HG03354 (cell line): Measurements from ENCODE around the gene MBTPS2.
A peak's percentile ranks its signal among the peaks of the same experiment; 100 is the strongest.
"Not testable (repeated sequence)": the region's sequence is repeated elsewhere in the genome, so short reads cannot be mapped to it uniquely, and the experiment has no call there.

Experiments used
- ATAC-seq: cut with Tn5 transposase; IDR thresholded peaks from one replicate; pipeline ENCODE4 v1.9.1; 2021; ENCODE audit warnings: mild to moderate bottlenecking; ENCODE audit not compliant: unreplicated experiment, poor library complexity, severe bottlenecking

Gene MBTPS2

DNA sequence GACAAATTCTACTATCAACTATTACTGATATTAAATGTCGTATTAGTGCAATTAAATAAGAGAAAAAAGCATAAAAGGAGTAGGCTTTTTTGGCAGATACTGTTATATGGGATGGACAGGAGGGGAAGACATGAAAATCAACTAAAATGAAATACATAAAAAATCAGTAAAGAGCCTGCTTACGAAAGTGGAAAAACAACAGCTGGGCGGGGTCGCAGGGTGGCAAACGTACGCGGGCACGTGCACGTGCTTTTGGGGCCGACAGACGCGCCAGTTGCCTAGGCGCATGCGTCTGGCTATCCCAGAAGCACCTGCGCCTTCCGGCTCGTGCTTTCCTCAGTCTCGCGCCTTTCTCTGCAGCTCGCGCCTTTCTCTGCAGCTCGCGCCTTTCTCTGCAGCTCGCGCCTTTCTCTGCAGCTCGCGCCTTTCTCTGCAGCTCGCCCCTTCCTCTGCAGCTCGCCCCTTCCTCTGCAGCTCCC, 16.6 kb downstream of the MBTPS2 start, which contains the start of gene YY2:
Gene YY2 (plus strand): TSS at position 51 of the 479 bp plus-strand sequence. CDS start 498 bp downstream, outside the sequence.
- no peak for ATAC-seq

DNA sequence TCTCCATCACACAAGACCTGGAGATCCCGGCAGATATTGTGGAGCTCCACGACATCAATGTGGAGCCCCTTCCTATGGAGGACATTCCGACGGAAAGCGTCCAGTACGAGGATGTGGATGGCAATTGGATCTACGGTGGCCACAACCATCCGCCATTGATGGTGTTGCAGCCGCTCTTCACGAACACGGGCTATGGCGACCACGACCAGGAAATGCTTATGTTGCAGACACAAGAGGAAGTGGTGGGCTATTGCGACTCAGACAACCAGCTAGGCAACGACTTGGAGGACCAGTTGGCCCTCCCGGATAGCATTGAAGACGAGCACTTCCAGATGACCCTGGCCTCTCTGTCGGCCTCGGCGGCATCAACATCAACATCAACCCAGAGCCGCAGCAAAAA, 17.1 kb downstream of the MBTPS2 start:
- ATAC-seq = no peak

DNA sequence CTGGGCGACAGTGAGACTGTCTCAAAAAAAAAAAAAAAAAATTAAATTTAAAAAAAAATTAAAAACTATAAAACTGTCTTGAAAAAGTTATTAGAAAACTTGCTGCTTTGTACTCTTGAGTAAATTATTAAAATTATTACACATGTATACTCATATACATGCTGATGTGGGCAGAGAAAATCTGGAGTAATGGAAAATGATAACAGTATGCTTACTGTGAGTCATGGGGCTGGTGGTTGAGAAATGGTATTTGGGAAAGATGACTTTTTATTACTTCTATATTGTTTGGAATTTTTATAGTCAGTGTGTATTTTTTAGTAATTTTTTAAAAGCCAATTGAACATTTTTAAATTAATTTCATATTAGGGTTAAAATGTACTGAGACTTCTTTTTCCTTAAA, 23.8 kb downstream of the MBTPS2 start:
- ATAC-seq = no peak

DNA sequence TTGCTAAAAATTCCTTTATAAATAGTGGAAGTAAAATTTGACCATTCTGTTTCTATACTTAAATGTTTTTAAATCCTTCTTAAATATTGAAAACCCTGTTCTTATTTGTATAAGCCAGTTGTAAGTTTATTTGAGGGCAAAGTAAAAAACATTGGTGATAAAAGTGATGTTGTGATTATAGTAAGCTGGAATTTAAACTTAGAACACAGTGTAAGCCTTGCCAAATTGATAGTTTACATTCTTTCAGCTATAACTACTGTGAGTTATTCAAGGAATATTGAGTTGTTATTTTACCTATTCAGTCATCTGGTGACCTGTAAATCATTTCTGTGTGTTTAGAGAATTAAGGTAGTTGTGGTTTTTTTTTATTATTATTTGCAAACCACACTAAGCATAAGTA, 26.0 kb downstream of the MBTPS2 start:
- ATAC-seq = no peak

DNA sequence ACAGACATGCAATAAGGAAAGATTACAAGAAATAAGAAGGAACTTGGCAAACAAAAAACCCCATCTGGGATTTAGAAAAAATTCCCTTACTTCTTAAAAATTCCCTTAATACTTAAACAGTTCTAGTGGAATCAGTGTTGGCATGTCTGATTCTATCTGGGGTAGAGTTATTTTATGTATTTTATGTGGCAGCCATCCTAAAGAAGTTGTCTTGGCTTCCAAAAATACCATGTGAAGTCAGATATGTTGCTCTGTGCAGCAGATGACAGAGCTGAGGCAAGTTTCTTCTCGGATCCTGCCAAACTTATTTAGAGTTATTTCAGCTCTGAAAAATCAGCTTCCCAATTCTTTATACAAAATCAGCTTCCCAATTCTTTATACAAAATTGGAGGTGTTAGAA, 31.1 kb downstream of the MBTPS2 start:
- no peak for ATAC-seq

DNA sequence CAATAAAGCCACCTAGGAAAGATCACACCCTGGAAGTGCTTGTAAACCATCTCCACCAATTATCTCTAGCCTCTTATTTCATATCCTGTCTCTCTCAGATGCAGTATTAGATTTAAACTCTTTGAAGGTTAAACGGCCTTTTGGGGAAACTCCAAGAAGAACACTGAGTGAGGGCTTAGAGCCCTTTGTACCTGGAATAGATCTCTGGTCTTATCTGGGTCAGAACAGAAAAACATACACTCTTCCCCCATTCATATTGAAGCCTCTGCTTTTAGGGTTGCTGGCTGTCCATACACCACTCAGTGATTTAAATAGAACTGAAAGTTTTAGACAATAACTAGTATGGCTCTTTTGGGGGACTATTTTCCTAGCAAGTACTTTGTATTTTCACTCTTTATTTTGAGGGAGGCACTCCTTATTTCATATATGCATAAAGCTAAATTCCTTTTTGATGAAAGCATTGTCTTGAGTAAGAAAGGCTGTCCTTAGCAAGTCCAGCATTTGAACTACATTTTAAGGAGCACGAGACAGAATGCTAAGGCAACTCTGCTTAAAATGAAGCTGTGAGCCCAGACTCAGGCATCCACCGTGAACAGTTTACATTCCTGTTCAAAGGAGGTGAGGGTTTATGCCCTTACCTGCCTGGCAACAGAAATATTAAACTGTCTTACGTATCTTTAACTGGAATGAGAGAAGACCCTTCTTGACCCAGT, 33.8 kb downstream of the MBTPS2 start:
- no peak for ATAC-seq

DNA sequence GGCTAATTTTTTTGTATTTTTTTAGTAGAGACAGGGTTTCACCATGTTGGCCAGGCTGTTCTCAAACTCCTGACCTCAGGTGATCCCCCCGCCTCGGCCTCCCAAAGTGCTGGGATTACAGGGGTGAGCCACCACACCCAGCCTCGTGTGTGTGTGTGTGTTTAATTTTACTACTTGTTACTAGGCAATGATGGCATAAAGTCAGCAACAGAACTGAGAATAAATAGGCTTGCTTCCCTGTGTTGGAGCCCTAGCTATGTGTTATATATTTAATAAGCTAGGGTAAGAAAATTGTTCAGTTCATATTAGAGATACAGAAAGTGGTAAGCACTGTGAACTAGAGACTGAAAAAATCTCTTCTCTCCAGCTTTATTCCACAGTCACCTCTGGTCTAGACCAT, 34.8 kb downstream of the MBTPS2 start:
- not testable (repeated sequence) for ATAC-seq

DNA sequence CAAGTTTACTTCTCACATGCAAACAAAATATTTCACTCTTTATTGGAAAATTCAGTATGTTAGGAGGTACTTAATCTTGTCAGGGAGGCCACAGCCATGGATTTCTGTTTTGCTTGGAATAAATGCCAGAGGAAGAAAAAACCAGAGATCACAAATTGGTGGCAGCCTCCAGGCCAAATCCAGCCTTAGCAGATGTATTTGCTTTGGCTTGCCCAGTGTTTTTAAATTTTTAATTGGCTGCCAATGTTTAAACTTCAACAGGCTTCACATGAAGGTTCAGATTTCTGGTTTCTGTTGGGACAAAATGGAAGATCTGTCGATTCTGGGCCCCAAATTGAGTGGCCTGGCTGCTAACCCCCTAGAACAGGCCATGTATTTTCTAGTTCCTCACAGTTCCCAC, 35.6 kb downstream of the MBTPS2 start:
- no peak for ATAC-seq

DNA sequence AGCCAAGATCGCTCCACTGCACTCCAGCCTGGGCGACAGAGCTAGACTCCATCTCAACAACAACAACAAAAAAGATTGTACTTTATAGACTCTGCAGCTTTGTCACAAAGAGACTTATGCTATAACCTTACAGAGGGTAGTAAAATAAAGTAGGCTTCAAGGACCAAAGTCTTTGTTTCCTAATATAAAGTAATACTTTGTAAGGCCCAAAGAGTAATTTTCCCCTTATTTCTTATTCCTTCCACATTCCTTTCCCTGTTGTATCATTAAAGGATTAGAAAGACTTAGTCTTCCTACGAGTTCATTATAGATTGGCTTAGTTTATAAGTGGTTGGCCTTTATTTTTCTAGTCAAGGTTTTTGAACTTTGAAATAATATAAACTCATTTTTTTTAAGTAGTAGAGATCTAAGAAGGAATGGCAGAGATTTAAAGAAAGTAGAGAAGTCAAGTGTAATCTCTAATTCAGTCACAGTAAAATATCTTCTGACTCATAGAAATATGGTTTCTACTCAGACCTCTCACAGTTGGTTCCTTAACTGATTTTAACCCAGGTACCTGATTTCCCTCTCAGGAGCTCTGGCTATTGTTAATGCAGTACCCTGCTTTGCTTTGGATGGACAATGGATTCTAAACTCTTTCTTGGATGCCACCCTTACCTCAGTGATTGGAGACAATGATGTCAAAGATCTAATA, 42.6 kb downstream of the MBTPS2 start:
- ATAC-seq = no peak

DNA sequence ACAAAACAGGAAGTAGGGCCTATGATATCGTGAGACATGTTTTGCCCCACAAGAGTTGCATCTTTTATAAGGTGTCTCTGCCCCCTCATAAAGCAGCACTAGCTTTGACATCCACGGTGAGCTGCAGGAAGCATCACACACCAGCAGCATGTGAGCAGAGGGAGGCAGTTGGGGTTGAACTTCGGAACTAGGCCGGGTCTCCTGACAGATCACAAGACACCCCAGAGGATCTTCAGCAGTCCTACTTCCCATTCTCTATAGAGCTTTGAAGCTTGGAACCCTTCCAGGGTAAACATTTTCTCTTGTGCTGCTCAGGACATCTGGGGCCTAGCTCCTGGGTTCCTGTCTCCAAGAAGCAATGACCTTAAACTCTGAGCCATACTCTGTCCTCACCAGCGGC, 43.8 kb downstream of the MBTPS2 start:
- no peak for ATAC-seq

DNA sequence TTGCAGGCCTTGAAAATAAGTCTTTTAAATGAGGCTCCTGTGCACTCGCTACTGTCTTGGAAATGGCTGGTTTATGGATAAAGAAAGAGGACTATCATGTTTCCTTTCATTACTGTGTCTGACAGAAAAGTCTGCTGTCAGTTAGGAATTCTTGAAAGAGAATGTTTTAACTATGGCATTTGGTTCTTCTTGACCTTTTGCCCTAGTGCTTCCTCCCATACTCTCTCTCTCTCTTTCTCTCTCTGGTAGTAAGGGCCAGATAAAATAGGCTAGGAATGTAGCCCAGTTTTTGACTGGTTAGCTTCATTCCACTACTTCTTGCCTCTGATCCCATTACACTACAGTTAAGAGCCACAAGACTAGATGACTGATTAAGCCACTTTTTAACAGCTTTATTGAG, 46.2 kb downstream of the MBTPS2 start:
- no peak for ATAC-seq

DNA sequence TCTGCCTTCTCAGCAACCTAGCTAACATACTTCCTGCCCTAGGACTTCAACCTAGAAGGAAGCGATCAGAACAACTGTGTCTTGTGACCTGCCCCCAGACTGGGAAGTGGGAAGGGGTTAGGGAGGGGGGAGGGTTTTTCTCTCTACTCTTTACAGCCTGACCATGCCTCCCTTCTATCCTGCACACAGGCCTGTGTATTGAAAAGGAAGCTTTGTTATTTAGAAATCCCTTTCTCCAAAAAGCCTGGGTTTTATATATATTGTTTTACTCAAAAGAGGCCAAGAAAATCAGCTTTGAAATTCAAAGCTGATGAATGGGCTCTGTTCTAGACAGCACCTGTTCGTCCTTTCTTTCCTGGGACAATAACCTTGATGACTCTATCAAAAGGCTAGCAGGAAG, 65.9 kb downstream of the MBTPS2 start:
- ATAC-seq = no peak

DNA sequence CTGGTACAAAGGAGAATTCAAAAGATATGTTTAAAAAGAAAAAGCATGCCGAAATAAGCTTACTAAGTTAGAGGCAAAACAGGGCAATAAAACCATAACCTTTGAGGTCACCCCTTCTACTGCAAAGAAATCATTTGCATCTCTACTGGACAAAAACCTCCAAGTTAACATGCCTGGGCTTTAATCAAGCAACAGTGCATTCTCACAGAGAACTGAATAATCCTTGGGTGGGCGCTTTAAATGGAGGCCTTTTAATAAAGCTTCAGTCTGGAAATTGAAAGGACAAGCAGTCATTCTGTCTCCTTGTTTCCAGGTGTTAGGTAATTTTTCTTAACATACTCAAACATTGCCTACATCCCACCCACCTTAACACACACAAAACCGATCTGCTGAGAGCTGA, 66.5 kb downstream of the MBTPS2 start:
- ATAC-seq = no peak

DNA sequence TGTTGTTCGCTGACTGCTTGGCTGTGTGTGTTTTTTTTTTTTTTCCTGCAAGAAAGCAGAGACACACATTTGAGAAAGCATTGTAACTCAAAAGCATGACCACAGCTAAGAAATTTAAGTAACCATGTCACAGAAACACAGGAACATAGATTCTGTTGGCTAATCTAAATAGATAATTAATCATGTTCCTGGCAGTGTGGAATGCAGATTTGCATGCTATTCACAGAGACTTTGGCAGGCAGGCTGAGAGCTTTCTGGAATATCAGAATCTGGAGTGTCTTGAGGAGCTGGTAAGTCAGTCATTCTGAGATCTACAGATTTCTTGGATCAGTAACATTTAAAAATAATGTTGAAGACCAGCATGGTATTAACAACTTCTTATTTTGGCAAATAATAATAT, 67.8 kb downstream of the MBTPS2 start:
- no peak for ATAC-seq

DNA sequence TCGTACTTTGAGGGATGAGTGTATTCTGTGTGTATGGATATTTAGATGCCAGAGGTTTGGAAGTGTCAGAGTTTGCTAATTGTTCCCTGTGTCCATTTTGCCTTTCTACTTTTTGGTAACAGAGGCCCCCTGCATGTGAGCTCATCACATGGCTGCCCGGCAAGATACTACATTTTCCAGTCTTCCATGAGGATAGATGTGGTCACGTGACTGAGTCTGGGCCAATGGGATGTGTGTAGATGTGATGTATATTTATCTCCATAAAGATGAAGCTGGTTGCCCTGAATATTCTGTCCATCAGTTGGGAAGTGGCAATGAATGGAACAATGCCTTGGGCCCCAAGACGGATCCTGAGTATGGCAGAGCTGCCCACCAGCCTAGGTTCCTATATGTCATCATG, 72.1 kb downstream of the MBTPS2 start:
- no peak for ATAC-seq

DNA sequence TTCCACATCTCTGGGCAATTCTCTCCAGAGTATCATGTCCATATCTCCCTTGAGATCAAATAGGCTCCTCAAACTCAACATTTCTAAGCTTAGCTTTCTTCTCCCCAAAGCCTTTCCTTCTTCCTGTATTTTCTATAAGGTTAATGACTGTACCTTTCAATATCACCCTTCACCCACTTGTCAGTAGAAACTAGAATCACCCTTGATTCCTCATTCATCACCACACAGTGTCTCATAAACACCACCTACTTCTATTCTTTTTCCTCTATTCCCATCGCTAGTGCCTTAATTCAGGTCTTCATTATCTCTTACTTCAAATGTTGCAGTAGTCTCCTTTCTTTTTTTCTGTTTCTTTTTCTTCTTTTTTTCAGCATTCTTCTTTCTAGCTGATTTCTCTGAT, 72.8 kb downstream of the MBTPS2 start:
- no peak for ATAC-seq

DNA sequence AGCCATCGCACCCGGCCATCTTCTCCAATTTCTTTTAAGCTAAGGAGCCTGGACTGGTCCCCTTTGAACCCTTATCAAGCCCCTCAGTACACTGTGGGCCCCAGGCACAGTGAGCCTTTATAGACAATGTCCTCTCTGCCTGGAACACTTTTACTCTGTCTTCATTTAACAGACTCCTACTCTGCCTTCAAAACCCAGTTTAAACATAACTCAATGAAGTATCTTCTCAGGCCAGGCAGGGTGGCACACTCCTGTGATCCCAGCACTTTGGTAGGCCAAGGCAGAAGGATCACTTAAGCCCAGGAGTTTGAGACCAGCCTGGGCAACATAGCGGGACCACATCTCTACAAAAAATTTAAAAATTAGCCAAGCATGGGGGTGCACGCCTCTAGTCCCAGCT, 73.6 kb downstream of the MBTPS2 start:
- ATAC-seq = no peak

DNA sequence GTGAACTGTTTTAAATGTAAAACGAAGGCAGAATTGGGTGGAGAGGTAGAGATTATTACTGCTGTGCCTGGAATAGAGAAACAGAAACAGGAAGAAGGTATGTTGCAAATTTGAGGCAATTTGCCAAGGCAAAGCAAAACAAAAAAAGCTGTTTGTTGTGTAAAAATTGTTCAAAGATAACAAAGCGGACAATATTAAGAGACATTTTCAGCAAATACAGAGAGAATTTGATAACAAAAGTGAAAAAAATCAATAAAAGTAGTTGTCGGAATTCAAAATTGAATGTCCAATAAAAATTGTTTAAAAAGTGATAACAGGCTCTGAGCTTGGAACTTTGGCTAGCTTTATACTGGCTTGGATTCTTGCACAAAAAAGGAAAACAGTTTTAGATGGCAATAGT, 86.7 kb downstream of the MBTPS2 start:
- no peak for ATAC-seq

DNA sequence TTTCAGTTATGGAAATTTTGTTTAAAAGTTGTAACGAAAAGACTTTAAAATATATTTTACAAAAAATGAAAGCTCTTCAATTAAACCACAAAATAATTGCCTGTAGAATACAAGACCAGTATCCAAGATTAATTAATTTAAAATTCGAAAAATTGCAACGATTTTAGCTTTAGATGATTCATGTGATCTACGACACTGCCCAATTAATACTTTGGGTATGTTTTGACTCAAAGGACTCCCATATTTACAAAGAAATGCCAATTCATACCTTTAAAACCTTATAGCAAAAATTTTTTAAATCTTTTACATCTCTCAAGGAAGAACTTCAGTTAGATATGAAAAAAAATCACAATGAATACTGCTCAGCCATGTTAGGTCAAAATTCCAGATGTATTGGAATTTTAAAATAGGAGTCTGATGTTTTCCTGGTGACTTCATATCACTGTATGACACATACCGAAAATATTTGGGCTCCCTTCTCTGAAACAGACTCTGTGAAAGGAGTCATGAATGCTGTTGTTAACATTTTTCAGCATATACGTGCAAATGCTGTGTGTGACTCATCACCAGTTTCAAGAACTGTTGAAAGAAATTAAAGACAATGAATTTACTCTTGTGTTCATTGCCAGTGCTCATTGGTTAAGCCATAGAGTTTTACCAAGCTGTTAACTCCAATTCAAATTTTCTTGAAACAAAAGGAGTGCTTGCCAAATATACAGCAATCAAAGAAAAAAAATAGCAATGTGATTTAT, 87.3 kb downstream of the MBTPS2 start:
- peak; percentile 64 for ATAC-seq

DNA sequence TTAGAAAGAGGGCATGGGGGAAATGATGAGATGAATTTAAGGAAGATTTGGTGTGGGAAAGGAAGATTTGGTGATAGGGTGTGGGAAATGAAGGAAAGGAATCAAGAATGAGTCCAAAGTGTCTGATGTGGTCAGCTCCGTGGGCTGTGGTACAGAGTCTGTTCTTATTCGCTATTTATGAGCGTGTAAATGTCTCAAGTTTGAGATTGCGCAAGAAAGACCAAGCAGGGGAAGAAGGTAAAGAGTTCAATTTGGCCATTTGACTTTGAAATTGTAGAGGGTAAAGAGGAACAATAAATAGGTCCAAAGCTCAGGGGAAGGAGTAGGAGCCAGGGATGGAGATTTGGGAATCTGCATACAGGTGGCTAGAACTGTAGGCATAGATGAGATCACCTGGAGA, 89.8 kb downstream of the MBTPS2 start:
- no peak for ATAC-seq

DNA sequence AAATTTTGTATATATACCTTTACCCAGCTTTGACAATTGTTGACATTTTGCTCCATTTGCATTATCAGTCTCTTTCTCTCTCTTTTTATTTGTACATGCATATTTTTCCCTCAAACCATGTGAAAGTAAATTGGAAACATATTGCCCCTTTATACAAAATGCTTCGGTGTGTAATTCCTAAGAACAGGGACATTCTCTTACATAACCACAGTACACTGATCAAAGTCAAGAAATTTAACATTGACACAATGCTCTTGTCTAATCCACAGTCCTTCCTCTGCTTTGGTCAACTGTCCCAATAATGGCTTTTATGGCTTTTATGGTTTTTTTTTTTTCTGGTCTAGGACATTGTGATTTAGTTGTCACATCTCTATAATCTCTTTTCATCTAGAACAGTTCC, 91.6 kb downstream of the MBTPS2 start:
- ATAC-seq = no peak
